Dermis blood vessel endothelial cell (primary cell): ENCODE measurements around the gene NPL. TPM values are rescaled to one million over a fixed set of nuclear protein-coding genes. Genes with fewer than 3 reads are reported as not detected.

Source experiments
- DNase-seq: peaks from one replicate; pipeline ENCODE4 v3.0.0; 2010
- total RNA-seq: library from RNA; depleted of rRNA; stranded (reverse); fragments of >200 nt; gene quantifications from 2 replicates; pipeline ENCODE4 v1.2.3, GENCODE V29; 2014

Gene NPL
- total RNA-seq, 1 donor from 2014 or later = 2.4 TPM

DNA sequence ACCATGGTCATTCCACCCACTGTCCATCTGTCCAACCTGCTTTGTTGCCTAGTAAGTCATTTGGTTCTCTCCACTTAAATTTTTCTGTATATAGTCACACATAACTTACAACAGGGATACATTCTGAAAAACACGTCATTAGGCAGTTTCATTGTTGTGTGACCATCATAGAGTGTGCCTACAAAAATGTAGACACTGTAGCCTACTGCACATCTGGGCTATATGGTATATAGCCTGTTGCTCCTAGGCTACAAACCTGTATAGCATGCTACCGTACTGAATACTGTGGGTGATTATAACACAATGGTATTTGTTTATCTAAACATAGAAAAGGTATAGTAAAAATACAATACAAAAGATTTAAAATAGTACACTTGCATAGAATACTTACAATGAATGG lies 10.0 kb upstream of the NPL start:
- no peak for DNase-seq

DNA sequence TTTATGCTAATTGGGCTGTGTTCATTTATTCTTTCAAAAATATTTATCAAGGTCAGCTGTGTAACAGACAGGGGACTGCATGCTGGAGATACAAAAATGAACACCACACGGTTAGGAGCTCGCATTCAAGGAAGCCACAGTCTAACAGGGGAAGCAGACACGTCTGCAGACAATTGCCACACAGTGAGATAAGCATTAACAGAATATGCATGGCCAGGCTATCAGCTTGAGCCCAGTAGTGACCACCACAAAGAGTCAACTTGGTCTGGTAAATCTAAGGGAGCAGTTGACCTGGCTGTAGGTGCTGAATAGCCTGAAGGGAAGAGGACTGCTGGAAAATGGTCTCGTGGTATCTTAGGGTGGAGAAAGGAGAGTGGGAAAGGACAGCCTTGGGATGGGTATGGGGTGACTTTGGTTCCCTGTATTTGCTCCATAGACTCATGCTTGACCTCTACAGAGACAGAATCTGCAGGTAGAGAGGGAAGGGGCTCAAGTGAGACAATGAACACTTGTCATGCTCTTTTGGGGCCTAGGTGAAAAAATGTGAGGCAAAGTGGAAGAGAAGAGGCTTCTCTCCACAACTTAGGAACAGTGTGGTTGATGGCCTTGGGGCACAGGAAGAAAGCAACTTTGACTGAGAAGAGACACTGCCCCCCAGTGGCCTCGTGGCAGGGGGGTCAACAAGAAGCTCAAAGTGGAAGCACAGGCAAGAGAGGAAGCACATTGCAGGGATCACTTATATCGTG lies 7.6 kb upstream of the NPL start:
- peak; percentile 65 for DNase-seq

DNA sequence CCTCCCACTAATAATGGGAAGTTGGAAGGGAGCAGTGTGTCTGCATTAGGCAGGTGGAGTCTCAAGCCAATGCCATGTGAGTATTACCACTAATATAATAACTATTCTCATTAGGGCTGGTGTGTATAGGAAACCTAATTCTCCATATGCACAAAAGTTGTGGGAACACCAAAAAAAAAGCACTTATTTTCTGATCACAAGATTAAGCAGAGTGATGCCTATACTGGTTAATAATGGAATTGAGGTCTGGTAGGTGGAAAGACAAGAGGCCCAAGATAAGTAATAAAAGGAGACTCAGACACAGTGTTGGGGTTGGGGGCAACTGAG lies 7.0 kb upstream of the NPL start:
- no peak for DNase-seq

DNA sequence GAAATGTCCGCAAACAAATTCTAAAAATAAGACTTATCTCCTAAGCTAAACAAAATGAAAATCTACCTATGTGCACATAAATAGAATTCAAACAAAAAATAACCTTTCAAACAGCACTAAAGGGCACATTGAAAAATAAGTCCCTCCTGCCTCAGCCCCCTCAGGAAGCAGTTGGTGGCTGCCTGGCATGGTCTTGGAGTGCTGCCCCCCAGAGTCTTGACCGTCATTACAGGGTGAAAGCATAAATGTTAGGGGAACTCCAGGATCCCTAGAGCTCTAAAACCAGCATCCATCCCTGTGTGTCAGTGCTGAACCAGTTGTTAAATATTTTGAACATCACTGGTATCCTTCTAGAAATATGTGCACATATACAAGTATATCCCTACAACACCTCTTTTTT lies 6.5 kb upstream of the NPL start:
- no peak for DNase-seq

DNA sequence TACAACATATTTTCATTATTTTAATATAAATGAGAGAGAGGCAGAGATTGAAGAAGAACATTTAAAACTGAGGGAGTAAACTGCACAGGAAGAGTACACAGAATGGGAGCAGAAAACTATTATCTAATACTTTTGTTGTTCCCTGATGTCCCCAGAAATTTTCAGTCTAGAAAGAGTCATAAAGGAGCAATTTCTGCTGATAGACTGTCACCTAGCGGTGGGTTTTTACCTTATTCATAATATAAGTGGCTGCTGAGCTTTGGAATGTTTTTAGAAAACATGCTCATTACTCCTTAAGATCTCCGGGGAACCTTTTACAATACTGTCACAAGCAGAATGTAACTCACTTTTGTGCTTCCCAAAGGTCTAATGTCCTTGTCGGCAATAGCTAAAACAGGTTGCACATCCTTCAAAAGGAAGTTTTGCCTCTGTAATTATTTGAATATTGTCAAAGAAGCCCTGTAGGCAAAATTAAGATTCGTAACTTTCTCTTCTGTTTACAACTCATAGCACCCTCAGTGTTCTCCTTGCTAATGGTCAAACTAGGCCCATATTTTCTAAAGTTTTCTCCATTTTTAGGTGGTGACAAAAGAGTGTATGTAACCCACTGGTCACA lies 4.9 kb upstream of the NPL start:
- peak; percentile 68 for DNase-seq

DNA sequence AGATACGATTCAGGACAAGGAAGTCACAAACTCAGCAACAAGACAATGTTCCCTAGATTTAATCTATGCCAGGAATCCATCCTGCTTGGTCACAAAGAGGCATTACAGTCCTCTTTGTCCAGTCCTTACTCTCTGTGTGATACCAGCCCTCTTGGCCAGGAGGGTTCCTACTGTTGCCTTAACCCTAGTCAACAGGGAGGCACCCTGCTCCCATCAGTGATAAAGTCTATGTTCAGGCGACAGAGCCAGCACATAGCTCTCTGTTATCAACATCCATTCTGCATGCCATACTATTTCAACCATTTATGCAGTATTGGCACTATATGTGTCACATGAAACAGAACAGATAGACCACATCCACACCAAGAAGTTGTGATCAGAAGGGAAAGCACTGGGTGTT lies 4.4 kb upstream of the NPL start:
- no peak for DNase-seq

DNA sequence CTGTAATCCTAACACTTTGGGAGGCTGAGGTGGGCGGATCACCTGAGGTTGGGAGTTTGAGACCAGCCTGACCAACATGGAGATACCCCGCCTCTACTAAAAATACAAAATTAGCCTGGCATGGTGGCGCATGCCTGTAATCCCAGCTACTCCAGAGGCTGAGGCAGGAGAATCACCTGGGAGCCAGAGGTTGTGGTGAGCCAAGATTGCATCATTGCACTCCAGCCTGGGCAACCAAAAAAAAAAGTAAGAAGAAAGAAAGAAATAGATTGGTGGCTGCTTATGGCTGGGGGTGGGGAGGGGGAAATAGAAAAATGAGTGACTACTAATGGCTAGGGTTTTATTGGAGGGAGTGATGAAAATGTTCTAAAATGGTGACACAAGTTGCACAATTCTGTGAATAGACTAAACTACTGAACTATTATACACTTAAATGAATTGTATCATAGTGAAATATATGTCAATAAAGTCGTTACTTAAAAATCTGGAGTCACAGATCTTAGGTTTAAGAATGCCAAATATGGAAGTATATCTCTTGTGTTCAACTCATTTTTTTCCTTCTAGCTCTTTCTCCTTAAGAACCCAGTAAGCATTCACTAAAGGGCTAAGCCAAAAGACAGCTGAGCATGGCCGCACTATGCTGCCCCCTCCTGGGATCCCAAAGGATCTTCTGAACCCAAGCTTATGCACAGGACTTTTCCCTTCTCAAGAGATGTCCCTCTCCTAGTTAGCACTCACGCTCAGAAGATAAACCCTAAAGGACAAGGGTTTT lies 3.2 kb upstream of the NPL start:
- DNase-seq = peak; percentile 80

DNA sequence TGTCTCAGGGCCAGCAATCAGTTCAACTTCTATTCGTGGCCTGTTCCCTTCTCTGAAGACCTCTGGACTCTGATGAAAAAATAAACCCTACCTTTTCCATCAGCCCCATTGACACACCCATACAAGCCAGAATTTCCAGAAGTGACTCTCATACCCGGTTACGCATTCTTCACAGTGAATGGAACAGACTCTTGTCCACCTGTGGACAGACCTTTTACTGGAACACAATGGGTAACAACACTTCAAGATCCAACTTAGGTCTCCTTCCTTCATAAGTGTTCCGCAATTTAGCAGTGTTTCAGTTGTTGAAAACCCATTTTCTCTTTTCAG lies 2.6 kb upstream of the NPL start:
- DNase-seq = no peak

DNA sequence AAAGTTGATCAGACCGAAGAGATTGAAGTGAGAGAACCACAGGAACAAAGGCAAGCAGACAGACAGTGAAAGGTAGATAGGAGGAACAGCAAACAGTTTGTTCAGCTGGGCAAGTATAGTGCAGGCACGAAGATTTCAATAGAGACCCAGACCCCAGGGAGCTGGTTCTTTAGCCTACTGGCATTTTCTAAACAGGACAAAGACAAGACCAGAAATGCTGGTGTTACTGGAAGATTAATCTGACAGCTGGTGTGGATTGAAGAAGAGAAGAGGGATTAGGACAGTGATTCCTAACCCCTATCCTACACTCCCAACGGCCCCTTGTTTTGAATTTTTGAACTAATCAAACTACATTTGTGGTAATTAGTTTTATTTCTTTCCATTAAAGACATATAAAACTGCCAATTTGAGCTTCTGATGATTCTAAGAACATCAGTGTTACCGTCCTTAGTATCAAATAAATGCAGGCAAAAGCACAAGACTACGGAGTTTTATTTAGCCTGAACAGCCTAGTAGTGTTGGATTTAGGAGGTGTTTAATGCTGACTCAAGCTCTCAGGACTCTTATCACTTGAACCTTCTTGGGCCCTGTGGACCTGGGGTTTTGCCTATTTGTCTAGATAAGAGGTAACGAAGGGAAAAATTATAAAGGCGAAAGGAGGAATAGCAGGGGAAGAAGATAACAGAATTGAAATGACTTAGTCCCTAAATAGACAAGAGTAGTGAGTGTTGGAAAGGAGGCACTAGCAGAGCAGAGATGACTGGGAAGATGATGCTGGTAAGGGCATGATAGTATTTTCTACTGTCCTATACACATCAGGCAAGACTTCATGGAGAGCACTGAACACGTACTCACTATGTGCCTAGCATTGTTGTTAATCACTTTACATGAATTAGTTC lies 2.0 kb downstream of the NPL start:
- no peak for DNase-seq

DNA sequence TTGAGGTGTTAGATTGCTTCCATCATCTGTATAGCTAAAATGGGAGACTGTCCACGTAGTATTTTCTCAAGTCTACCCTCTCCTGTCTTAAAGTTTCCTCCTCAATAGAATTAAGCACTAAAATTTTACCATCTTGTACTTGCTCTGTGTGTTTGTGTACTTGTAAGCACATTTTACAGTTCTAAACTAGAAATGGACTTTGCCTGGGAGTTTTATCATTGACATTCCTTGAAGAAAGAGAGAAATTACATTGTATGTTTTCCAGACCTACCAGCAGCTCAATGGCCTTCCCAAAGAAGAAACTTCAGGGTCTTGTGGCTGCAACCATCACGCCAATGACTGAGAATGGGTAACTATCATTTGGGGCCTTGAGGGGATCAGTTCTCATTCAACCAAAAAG lies 4.5 kb downstream of the NPL start:
- DNase-seq = no peak

DNA sequence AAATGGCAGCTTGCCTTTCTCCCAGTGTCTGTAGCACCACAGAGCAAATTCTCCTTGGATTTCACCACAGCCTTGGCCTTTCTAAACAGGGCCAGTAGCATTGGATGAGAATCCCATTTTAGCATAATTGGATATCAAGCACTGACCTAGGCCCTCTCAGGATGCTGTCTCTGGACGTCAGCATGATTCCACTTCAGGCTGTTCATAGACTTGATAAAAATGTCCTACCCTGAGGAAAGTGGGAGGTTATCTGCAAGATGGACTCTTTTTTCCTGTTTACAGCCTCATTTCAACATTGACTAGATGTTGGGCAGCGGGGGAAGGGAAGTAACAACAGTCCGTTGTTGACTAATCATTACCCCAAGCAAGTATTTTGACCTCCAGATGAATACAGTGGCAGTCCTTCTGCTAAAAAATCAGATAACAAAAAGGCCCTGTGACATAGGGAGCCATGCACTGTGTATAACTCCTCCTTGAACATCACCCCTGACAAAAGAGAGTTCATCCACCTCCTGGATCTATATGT lies 5.2 kb downstream of the NPL start:
- DNase-seq = no peak

DNA sequence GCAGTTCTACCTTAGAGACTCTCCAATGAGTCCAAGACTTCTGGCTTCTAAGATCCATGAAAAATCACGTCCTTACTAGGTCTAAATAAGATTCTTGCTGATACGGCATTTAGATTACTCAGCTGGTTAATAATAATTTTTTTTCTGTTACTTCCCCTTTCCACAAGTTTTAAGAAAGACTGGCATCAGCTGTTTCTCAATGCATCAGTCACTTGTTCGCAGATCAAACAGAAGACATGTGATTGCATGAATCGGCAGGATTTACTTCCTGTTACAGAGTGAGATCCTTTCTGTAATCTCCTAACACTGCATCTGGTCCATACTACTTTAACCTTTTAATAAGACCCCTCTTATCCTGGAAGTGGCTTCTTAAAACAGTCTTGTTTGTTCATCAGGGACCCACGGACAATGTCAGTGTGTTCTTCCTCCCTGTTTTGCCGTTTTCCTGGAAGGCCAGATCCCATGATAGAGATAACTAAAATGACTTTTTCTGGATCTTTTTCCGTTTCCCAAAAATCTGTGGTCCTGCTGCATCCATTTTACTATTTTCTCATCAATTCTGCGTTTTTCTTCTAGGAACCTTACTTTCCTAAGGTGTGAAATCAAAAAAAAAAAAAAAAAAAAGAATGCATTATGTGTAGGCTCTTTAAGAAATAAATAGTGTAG lies 6.1 kb downstream of the NPL start:
- DNase-seq = no peak

DNA sequence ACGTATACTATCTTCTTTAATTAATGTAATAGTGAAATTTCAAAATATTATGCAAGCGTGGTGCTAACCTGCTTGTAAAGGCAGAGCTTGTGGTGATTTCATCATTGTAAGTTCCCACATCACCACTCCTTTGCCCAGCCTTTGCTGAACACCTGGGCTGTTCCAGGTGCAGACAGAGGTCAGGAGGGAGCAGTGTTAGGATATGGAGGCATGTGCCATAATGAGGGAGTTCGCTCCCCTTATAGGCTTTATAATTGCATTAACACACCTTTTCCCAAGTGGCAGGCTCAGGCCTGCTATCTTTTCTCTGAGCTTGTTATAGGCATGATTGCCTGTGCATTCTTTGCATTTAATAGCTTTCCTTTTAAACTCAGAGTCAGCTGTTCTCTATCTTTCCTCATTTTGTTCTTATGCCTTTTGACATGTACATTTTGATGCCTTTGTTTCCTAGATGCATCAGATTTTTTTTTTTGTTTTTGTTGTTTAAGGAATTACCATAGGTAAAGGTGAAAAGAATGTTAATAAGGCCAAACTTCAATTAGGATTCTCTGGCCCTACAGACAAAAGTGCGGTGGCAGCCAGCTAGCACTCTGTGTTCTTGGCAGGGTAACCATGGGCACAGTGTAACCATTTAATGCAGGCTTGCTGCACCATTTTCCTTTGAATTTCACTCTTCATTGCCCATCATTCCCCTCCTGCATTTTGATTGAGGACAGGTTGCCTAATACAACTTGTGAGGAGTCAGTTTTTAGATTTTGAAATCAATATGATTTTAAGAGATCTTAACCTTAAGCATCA lies 12.6 kb downstream of the NPL start:
- no peak for DNase-seq

DNA sequence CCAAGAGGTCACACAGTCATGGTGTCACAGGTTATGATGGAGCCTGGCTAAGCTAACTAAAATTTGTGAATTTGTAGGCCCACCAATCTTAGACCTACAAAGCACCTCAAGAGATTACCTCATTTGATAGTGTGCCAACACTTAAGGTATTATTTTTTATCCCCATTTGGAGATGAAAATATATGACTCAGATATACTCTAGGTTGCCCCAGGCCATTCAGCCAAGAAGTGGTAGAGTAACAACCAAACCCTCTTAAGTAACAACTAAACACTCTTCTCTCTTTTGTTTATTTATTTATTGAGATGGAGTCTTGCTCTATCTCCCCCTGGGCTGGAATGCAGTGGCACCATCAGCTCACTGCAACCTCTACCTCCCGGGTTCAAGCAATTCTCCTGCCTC lies 14.3 kb downstream of the NPL start:
- no peak for DNase-seq

DNA sequence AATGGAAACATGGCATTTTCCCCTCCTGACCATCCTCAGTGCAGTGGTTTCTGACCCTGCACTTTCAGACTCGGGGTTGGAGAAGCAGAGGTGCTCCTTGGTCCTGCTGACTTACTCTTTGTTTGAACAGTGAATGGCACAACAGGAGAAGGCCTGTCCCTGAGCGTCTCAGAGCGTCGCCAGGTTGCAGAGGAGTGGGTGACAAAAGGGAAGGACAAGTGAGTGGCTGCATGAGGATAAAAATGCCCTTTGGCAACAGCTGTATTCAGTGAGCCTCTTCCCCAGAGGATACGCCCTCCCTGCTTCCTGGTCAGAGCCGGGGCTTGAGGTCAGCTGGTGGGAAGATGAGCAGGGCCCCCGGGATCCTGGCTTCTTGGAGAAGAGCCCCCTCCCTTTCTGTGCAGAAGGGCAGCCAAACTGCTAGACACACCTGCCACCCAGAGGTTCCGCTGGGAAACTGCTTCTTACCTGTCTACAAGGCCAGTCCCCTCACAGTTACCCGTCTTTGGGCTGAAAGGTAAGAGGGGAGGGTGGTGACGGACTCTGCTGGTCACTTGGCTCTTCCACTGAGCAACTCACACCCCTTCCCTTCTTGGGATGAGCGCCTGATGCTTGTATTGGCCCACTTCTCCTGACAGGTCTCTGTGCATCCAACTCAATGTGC lies 16.6 kb downstream of the NPL start:
- no peak for DNase-seq

DNA sequence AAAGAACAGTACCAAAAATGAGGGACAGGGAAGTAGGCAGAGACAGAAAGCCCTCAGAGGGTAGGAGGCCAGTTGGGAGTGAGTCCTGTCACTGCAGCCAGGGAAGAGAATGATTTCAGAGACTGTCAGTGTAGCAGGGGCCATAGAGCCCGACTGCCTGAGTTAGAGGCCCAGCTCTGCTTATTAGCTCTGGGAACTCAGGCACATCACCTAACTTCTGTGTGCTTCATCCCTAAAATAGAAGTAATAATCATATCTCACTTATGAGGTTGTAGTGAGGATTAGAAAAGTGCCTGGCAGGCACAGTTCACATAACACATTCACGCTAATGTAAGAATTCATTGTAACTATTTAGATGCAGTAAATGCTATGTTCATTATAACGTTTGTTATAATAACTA lies 18.3 kb downstream of the NPL start:
- no peak for DNase-seq

DNA sequence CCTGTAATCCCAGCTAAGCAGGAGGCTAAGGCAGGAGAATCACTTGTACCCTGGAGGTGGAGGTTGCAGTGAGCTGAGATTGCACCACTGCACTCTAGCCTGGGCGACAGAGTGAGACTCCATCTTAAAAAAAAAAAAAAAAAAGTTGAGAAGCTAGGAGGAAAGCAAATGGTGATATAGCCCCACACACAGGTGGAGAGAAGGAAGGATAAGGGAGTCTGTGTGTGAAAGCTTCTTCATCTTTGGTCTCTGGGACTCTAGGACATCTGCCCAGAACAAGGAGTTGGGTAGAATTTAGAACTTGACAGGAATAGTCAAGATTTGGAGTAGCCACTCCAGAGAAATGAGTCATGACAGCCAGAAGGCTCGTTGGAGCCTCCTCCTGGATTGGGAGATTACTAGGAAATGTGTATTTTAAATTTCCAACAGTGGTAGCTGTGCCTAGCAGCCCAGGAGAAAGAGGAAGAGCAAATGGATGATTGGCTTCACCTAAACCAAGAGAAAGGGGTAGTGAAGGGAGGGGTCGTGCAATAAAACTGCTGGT lies 19.9 kb downstream of the NPL start:
- no peak for DNase-seq

DNA sequence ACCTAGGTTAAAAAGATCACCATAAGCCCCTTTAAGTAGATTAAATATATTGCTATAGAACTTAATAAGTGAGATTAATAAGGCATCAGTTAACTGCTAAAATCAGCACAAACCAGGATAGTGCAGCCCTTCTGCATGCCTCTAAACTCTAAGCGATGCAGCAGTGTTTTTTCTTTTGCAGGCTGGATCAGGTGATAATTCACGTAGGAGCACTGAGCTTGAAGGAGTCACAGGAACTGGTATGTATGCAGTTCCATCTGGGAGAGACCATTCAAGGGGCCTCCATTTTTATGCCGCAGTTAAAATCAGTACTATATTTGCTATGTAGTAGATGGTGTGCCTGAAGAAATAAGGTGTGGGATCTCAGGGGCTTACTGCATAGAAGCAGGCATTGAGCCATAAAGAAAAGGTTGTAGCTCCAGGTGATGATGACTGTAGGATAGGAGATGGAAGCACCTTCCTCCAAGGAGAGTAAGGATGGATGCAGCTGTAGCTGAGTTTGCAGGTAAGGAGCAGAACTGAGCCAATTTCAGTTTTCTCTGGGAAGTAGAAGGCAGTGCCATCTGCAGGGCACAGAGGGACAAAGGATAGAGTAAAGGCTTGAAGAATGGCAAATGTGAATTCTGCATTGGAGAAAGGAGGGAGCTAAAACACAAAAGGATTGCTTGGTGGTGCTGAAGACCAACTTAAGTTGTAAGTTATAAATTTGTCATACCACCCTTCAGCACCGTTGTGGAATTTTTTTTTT lies 22.6 kb downstream of the NPL start:
- no peak for DNase-seq

DNA sequence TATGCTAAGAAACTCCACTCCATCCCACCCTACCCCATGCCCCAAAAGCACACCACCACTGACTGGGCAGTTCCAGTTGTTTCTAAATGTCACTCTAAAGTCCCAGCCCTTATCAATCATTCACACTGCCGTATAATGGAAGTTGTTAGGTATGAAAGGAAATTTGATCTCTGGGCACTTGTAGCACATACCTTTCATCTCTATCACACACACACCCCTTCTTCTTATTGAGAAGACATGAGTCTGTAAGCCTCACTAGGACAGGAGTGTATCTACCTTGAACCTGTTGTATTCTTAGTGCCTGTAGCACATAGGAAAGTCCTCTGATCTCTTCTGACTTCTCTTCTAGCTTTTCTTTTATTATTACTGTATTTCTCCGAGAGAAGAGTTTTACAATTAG lies 27.3 kb downstream of the NPL start:
- no peak for DNase-seq

DNA sequence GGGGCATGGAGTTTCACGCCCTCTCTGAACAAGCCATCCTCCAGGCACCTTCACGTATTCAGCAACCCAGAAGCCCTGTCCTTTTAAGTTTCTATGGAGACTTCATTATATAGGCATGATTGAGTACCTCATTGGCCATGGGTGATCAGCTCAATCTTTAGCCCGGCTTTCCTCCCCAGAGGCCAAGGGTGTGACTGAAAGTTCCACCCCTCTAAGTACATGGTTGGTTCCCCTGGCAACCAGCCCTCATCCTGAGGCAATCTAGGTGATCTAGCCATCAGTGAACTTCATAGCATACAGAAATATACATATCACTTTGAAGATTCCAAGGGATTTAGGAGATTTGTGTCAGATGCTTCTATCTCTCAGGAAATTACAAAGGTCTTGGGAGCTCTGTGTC lies 28.2 kb downstream of the NPL start:
- no peak for DNase-seq
